Colonic mucosa (tissue), 4 donors: Measurements from ENCODE around the gene TIMM23. TPM values are rescaled to one million over a fixed set of nuclear protein-coding genes. Genes with fewer than 3 reads are reported as not detected.
"Not testable (repeated sequence)": the region's sequence is repeated elsewhere in the genome, so short reads cannot be mapped to it uniquely, and the experiment has no call there.

ENCODE experiments used
- DNase-seq: peaks from one replicate; pipeline ENCODE4 v3.0.0-alpha.2; 2020
- H3K27ac ChIP-seq: fragments of 200-600 bp; one replicate; pipeline ENCODE4 v1.8.0; 2021
- H3K27me3 ChIP-seq: fragments of 200-600 bp; one replicate; pipeline ENCODE4 v1.8.0; 2021
- H3K36me3 ChIP-seq: fragments of 200-600 bp; one replicate; pipeline ENCODE4 v1.8.0; 2021
- H3K4me1 ChIP-seq: fragments of 200-600 bp; one replicate; pipeline ENCODE4 v1.8.0; 2021; ENCODE audit warnings: mild to moderate bottlenecking
- H3K4me3 ChIP-seq: fragments of 200-600 bp; one replicate; pipeline ENCODE4 v1.8.0; 2021
- H3K9ac ChIP-seq, 2 donors: one replicate each; pipeline ENCODE4 v1.7.0; 2013; ENCODE audit warnings: control low read depth in 2 of 2, low read depth in 2 of 2, low read length in 2 of 2
- H3K9me3 ChIP-seq: fragments of 200-600 bp; one replicate; pipeline ENCODE4 v1.8.0; 2021
- intact Hi-C: fragments of 100-400 bp; cut with DNase I; formaldehyde crosslinking; loops from one replicate; pipeline ENCODE4 v1.14.1; 2022
- total RNA-seq, 2 donors: library from RNA; stranded (reverse); fragmentation: NEBNext Ultra II Directional in 1 of 2; extraction: Animal tissue kit (Norgen Biotek cat#: 25700) in 1 of 2; gene quantifications; one replicate each; pipeline ENCODE4 v1.2.1, GENCODE V29; 2021
- donor health status: healthy.
- donor health status: DM: no; HTN: no; CAD: no.
- donor health status: DM: no; HTN: no; CAD: no.

The TIMM23 gene, protein sequence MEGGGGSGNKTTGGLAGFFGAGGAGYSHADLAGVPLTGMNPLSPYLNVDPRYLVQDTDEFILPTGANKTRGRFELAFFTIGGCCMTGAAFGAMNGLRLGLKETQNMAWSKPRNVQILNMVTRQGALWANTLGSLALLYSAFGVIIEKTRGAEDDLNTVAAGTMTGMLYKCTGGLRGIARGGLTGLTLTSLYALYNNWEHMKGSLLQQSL
- 10 to 100 TPM; 42.8 to 73.1 TPM for total RNA-seq

DNA sequence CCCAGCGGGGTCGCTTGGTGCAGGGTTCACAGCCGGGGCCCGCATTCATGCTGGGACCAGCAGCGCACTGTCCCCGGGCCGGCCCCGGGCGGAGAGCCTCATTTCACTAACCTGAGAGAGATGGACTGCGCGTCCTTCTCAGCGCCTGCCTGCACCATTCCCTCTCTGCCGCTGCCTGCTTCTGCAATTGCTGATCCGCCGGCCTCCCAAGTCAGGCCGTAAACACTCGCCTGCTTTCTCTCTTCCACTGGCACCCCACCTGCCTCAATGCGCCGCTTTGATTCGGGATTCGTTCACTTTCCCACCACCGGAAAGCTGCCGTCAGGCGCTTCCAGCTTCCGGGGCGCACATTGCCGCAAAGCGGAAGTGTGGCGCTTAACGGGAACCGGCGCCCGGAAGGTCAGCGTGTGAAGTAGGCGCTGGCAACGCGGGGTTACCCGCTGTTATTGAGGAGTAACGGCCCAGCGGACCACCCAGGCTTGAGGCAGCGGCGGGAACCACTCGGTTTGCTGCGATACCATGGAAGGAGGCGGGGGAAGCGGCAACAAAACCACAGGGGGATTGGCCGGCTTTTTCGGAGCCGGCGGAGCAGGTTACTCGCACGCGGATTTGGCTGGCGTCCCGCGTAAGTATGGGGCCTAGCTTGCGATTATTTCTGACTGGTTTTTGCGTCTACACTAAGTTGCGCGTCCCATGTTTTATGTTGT is at the start of gene TIMM23:
TIMM23 (plus strand) TSS at position 384 of the 707 bp plus-strand sequence; CDS start at position 520, 136 bp downstream.
- DNase-seq: peak; percentile 93
- H3K9ac ChIP-seq: peak within 1 kb of the TSS; percentile 56 to 61
- H3K4me3 ChIP-seq: peak within 1 kb of the TSS; percentile 96
- not testable (repeated sequence) for H3K36me3 ChIP-seq, H3K9me3 ChIP-seq, H3K4me1 ChIP-seq, H3K27me3 ChIP-seq
- H3K27ac ChIP-seq: peak within 1 kb of the TSS; percentile 56
- intact Hi-C loops: loop anchor here (10.0 kb wide), 1 partner anchor 53 kb away; no protein-coding TSS in a partner anchor

DNA sequence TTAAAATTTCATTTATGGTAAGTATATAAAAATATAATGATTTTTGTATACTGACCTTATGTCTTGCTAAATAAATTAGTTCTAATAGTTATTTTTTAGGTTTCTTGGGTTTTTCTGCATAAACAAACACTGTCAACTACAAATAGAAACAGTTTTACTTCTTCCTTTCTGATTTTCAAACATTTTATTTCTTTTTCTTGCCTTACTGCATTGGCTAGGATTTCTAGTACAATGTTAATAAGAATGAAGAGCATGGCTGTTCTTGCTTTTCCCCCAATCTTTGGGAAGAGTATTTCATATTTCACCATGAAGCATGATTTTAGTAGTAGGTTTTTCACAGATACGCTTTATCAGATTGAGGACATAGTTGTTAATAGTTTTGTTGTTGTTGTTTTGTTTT is 45.5 kb upstream of the TIMM23 start:
- DNase-seq, H3K36me3 ChIP-seq, H3K27ac ChIP-seq, intact Hi-C loops, H3K4me3 ChIP-seq, H3K27me3 ChIP-seq, H3K9me3 ChIP-seq, H3K4me1 ChIP-seq, H3K9ac ChIP-seq: not testable (repeated sequence)

DNA sequence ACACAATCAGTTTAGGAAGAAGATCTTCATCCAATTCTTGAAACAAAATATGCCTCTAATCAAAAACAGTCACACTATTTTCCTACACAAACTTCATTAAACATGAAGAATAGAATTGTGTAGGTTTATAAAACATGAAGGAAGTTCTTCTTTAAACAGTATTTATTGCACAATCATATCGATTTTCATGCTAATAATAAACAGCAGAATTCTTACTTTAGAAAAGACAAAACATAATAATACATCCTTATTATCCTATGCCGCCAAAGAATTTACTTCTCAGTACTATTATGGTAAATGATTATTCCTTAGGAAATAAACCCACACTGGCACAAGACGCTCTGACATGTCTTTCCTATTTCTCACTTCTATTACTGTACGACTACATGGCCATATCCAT is 41.0 kb upstream of the TIMM23 start:
- H3K9ac ChIP-seq, H3K27ac ChIP-seq, H3K9me3 ChIP-seq, H3K4me3 ChIP-seq, intact Hi-C loops, H3K36me3 ChIP-seq, H3K27me3 ChIP-seq, H3K4me1 ChIP-seq, DNase-seq: not testable (repeated sequence)

DNA sequence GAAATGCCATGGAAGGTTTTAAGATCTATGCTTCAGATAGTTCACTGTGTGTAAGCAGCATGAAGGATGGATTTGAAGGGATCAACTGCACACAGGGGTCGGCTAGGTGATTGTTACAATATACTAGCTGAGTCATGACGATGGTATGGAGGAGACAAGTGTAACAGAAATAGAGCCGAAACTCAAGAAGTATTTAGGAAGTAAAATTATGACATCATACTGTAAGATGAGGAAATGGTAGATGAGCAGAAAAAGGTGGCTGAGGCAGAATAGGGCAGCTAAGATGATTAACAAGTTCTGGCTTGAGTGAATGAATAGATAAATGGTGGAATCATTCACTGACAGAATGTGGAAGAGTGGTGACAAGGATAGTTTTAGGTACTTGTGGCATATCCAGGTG is 37.5 kb upstream of the TIMM23 start:
- H3K4me1 ChIP-seq, H3K36me3 ChIP-seq, H3K9me3 ChIP-seq, DNase-seq, intact Hi-C loops, H3K27me3 ChIP-seq, H3K27ac ChIP-seq, H3K4me3 ChIP-seq, H3K9ac ChIP-seq: not testable (repeated sequence)

DNA sequence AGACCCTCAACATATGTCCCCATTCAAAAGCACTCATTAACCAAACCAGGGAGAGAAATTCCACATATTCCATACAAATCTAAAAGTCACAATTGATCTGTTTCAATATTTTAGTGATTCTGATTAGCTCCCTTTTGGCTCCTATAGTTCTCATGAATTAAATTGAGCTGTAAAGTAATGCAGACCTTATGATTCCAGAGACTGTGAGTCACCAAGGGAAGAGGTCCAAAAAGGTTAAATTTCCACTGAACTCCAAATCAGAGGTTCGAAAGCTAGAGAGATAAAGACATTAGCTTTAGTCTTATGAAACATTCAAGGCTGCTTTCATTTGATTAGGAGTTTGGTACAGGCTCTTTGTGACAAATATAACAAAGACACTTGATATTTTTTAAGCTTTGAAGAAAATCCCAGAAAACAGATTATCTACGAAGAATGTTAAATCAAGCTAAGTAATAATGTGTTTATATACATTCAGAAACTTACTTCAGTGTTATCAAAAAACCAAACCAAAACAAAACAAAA is 33.1 kb upstream of the TIMM23 start:
- H3K4me3 ChIP-seq, H3K9ac ChIP-seq, H3K27ac ChIP-seq, H3K36me3 ChIP-seq, DNase-seq, H3K9me3 ChIP-seq, H3K27me3 ChIP-seq, intact Hi-C loops, H3K4me1 ChIP-seq: not testable (repeated sequence)

DNA sequence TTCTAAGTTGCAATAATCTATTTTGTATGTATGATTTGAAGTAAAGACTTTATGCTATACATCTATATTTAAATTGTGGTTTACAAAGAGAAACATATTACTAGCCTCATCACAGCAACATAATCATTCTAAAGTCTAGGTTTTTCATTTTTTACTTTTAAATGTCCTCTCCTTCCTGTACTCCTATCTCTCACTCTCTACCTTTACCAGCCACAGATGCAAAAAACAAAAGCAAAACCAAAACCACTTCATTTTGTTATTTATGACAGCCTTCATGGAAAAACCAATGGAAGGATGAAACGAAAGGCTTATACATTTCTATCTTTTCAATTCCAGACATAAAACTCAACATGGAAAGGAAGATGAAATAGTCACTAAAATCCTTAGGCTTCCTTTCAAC is 31.1 kb upstream of the TIMM23 start:
- H3K4me3 ChIP-seq, H3K9ac ChIP-seq, H3K4me1 ChIP-seq, DNase-seq, H3K27ac ChIP-seq, H3K27me3 ChIP-seq, H3K36me3 ChIP-seq, H3K9me3 ChIP-seq, intact Hi-C loops: not testable (repeated sequence)

DNA sequence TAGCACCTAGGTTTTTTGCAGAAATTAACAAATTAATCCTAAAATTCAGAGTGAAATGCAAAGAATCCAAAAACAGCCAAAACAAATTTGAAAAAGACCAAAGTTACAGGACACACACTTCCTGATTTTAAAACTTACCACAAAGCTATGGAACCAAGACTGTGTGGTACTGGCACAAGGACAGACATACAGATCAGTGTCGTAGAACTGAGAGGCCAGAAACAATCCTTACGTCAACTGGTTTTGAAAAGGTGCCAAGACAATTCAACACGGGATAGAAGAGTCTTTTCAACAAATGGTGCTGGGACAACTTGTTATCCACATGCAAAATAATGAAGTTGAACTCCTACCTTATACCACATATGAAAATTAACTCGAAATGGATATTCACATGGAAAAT is 26.8 kb upstream of the TIMM23 start:
- H3K9me3 ChIP-seq, H3K4me3 ChIP-seq, H3K9ac ChIP-seq, H3K27me3 ChIP-seq, DNase-seq, intact Hi-C loops, H3K4me1 ChIP-seq, H3K36me3 ChIP-seq, H3K27ac ChIP-seq: not testable (repeated sequence)

DNA sequence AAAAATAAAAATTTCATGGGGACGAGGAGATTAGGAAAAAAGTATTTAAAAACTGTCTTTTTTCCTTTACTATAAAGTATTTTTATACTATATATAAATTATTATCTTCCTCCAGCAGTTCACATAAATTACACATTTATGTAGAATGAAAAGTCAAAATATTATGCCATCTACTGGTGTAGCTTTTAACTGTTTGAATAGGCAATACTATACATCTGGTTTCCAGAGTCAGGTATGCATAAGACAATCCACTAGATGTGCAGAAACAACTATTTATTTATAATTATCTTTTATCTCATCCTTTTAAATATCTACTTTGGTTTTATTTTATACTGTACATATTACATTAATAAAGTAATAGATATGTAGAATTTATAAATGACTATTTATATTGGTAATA is 24.9 kb upstream of the TIMM23 start:
- H3K9me3 ChIP-seq, DNase-seq, H3K9ac ChIP-seq, intact Hi-C loops, H3K27ac ChIP-seq, H3K4me1 ChIP-seq, H3K4me3 ChIP-seq, H3K36me3 ChIP-seq, H3K27me3 ChIP-seq: not testable (repeated sequence)

DNA sequence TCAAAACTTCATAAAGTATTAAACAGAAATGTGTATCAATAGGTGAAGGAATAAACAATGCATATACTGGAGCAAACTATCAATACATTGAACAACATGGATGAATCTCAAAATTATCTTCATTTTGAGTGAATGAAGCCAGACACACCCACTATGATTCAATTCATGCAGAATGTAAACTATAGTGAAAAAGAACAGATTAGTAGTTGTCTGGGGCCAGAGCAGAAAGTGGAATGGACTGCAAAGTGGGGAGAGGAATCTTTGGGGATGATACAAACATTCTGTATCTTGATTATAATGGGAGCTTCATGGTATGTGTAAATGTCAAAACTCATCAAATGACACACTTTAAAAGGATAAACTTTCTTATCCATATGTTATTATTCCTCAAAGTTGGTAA is 23.5 kb upstream of the TIMM23 start:
- H3K27ac ChIP-seq, H3K9me3 ChIP-seq, H3K4me1 ChIP-seq, H3K36me3 ChIP-seq, intact Hi-C loops, DNase-seq, H3K9ac ChIP-seq, H3K27me3 ChIP-seq, H3K4me3 ChIP-seq: not testable (repeated sequence)

DNA sequence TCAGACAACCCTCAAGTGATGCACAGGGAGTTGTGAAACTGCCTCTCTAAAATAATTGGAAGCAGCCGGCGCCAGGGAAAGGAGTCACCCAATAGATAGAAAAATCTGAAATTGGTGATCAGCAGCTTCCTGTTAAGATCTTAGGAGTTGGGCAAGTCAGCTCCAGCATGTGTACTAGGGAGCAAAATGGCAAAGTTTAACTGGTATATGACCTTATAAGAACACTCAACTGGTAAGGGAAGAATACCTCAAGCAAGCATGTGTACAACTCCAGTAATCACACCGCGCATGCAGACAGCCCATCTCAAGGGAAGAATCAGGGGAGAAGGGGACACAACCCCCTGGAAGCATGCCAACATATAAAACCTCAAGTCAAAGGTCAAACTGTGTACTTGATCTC is 17.9 kb upstream of the TIMM23 start:
- H3K36me3 ChIP-seq, H3K4me1 ChIP-seq, H3K9ac ChIP-seq, H3K9me3 ChIP-seq, H3K27me3 ChIP-seq, H3K27ac ChIP-seq, intact Hi-C loops, H3K4me3 ChIP-seq, DNase-seq: not testable (repeated sequence)

DNA sequence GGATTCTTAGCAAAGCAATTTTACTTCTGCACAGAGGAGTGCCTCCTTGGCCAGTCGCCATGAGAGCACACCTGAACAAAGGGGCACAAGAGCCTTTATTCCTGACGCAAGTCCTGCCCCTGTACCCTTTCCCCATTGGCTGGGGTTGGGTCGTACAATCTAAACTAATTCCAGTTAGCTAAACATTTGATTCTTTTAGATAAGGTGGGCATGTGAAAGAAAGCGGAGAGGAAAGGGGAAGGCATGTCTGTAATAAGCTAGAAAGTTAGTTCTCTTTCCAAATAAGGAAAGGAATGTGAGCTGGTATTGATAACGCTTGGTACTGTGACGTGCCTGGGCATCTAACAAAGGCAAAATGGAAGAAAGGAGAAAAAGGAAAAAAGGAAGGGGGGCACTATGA is 15.7 kb upstream of the TIMM23 start:
- H3K4me3 ChIP-seq, H3K9me3 ChIP-seq, H3K27me3 ChIP-seq, H3K27ac ChIP-seq, H3K36me3 ChIP-seq, H3K4me1 ChIP-seq, DNase-seq, H3K9ac ChIP-seq, intact Hi-C loops: not testable (repeated sequence)

DNA sequence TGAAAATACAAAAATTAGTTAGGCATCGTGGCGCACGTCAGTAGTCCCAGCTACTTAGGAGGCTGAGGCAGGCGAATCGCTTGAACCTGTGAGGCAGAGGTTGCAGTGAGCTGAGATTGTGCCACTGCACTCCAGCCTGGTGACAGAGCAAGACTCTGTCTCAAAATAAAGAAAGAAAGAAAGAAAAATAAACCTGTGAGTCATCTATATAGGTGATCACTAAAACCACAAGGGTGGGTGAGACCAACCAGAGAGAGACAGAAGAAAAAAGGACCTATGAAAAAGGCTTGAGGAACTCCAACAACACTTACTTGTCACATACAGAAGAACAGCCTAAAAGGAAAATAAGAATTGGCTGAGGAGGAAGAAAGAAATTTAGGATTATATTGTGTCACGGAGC is 14.4 kb upstream of the TIMM23 start:
- H3K4me1 ChIP-seq, H3K9me3 ChIP-seq, DNase-seq, H3K4me3 ChIP-seq, intact Hi-C loops, H3K27ac ChIP-seq, H3K36me3 ChIP-seq, H3K27me3 ChIP-seq, H3K9ac ChIP-seq: not testable (repeated sequence)

DNA sequence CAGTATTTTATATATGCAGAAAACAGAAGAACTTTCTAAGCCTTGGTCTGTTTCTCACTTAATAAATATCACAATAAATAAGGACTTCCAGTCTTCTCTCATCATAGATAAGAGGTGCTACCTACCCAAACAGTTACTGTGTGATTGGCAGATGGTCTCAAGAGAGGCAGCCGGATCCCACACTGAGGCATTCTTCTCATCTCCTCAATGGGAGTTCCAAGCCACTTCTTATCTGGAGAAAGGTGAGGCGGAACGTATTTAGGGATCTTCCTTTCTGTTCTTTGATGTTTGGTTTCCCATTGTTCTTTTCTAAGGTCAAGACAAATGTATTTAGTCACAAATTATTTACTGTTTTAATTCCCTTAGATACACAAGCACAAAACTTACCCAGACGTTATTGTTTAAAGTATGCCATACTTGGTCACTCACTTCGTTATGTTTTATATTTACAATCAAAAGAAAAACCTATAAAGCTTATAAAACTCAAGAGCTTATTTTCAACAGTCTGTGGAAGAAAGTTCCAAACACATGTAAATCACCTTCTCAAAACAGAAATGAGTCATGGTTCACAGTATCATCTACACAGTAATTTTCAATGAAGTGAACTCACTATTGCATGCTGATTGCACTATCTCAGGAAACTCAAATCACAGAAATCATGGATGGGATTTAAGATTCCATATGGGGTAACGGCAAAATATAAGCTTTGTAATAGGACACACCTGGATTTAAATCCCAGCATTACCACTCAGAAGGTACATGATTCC is 9.4 kb upstream of the TIMM23 start:
- H3K4me1 ChIP-seq, intact Hi-C loops, H3K27ac ChIP-seq, H3K9ac ChIP-seq, H3K27me3 ChIP-seq, H3K4me3 ChIP-seq, DNase-seq, H3K36me3 ChIP-seq, H3K9me3 ChIP-seq: not testable (repeated sequence)
